ENCODE results near the gene EPHB6. TPM values are rescaled to one million over a fixed set of nuclear protein-coding genes. Genes with fewer than 3 reads are reported as not detected.

EPHB6 gene
- total and polyA plus RNA-seq, 2 donors = 75.6 to 163 TPM

DNA sequence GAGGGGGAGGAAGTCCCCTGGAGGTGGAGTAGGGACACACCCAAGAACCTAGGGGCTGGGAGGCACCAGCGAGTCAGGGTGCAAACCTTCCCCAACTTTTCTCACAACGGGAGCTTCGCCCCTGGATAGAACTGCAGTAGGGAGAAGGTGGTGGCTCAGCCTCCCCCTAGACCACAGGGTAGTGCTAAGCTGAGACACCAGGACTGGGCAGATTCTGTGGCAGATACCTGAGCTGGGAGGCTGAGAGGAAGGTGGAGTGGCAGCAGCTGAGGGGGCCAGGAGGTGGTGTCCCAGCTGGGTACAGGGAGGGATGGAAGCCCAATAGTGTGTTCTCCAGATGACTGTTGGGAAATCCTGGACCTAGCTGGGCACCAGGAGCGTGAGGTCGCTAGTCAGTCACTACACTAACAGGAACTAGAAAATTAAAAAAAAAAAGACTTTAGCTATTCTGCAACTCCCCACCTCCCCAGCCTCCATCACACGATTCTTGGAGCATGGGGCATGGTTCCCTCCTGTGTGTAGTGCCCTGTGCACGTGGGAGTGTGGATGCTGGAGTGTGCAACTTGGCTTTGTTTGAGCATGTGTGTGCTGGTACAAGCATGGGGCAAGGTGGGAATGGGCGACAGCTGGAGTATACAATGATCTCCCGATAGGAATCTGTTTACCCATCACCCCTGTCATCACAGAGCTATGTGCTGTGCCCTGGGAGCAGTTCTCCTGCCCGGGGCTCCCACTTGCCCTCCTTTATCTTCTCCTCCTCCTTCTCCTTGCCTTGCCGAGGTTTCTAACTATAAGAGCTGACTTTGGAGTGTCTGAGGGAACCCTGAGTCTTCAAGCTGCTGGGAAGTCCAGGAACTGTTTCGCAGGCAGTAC, 39.5 kb downstream of the EPHB6 start:
- WGBS = 93% methylated on average over 12 of the region's 12 CpGs
- DNase-seq (ENCODE audit: low read depth in 6 of 9, low spot score in 9 of 9) = no peak

DNA sequence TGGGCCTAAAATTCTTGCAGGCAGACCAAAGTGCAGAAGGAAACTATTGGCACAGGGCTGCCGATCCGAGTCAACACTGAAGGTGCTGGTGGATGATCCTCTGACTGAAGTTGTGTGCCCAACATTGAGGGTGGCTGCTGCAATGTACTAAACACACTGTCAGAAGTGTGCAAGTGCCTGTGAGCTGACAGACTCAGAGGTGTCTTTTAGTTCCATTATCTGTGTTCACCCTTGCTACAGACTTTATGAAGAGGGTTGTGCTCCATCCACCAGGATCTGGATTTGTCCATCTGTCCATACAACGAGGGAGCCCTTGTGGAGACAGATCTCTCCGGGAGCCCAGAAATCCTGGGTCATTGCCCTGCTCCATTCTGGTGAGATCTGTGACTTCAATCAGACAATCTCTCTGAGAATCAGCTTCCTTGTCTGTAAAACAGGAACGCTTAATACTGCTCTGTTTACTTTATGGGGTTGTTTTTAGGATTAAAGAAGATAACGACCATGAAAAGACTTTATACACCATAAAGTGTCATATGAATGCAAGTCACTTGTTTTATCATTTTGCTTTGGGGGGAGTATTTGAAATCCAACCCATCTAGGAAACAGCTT, 40.2 kb downstream of the EPHB6 start:
- H3K36me3 ChIP-seq (ENCODE audit: control insufficient read depth in 2 of 2, insufficient read depth in 2 of 2, low read length in 1 of 2) = no peaks in the 10 kb centered on the region
- 89% methylated on average over 6 of the region's 6 CpGs for WGBS
- no peaks in the 10 kb centered on the region for H3K4me1 ChIP-seq (ENCODE audit: control insufficient read depth in 2 of 2, insufficient read depth in 2 of 2, low read length in 2 of 2)
- H3K9me3 ChIP-seq (ENCODE audit: control insufficient read depth in 2 of 2, insufficient read depth in 1 of 2, low read length in 1 of 2) = no peaks in the 10 kb centered on the region
- H3K27me3 ChIP-seq (ENCODE audit: control insufficient read depth in 2 of 2, insufficient read depth in 1 of 2, low read length in 1 of 2) = no peaks in the 10 kb centered on the region
- no peak overlapping the region for H3K27ac ChIP-seq (ENCODE audit: low read depth in 1 of 2, low read length in 1 of 2)
- H3K4me3 ChIP-seq (ENCODE audit: low read length in 2 of 2) = no peak overlapping the region
- DNase-seq (ENCODE audit: low read depth in 6 of 9, low spot score in 9 of 9) = no peak

More for the DNA sequence above, 39.5 kb downstream of the EPHB6 start:
- Histone ChIP-seq H3K27me3 (ENCODE audit: control insufficient read depth in 2 of 2, insufficient read depth in 1 of 2, low read length in 1 of 2) (no peaks in the 10 kb centered on the region), H3K9me3 (ENCODE audit: control insufficient read depth in 2 of 2, insufficient read depth in 1 of 2, low read length in 1 of 2) (no peaks in the 10 kb centered on the region), H3K27ac (ENCODE audit: low read depth in 1 of 2, low read length in 1 of 2) (no peak overlapping the region), H3K4me1 (ENCODE audit: control insufficient read depth in 2 of 2, insufficient read depth in 2 of 2, low read length in 2 of 2) (no peaks in the 10 kb centered on the region), H3K36me3 (ENCODE audit: control insufficient read depth in 2 of 2, insufficient read depth in 2 of 2, low read length in 1 of 2) (no peaks in the 10 kb centered on the region), H3K4me3 (ENCODE audit: low read length in 2 of 2) (no peak overlapping the region)

DNA sequence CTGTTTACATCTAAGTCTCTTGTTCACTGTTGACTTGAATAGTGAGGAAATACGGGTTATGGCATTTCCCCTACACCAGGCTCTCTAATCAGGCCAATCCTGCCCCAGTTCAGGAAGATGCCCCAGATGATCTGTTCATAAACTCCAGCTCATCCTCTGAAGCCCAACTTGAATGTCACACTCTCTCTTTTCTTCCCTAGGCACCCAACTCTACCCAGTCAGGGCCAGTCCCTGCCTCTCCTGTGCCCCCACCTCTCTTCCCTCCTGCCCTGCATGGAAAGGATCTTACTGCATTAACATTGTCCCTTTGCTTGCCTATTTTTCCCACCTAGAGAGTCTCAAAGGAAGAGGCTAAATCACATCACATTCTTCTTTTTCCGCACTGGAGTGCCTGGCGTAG, 41.3 kb downstream of the EPHB6 start:
- Histone ChIP-seq H3K4me3 (ENCODE audit: low read length in 2 of 2) (no peak overlapping the region), H3K27me3 (ENCODE audit: control insufficient read depth in 2 of 2, insufficient read depth in 1 of 2, low read length in 1 of 2) (no peaks in the 10 kb centered on the region), H3K36me3 (ENCODE audit: control insufficient read depth in 2 of 2, insufficient read depth in 2 of 2, low read length in 1 of 2) (no peaks in the 10 kb centered on the region), H3K9me3 (ENCODE audit: control insufficient read depth in 2 of 2, insufficient read depth in 1 of 2, low read length in 1 of 2) (no peaks in the 10 kb centered on the region), H3K27ac (ENCODE audit: low read depth in 1 of 2, low read length in 1 of 2) (no peak overlapping the region), H3K4me1 (ENCODE audit: control insufficient read depth in 2 of 2, insufficient read depth in 2 of 2, low read length in 2 of 2) (no peaks in the 10 kb centered on the region)
- DNase-seq (ENCODE audit: low read depth in 6 of 9, low spot score in 9 of 9) = no peak
- 98% methylated on average over 3 of the region's 3 CpGs for WGBS

DNA sequence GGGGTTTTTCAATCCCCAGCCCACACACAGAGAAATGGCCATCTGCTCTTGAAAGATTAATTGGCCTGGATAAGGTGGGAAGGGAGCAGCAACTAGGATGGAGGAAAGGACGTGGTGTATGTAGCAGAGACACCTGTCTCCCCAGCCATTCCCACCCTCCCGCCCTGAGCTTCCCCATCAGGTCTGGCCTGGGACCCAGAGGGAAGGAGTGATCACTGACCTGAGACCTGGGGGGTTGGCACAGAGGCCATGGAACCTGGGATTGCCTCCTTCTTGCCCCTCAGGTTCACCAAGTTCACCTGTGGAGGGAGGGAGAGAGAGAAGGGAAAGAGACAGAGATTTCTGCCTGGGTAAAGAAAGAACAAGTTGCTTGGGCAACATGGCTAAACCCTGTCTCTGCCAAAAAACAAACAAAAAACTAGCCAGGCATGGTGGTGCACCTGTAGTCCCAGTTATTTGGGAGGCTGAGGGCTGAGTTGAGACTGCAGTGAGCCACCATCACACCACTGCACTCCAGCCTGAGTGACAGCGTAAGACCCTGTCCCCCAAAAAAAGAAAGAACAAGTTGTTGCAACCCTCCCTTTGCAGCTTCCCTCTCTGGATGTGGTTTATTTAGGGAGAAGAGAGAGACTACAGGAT, 42.0 kb downstream of the EPHB6 start:
- no peaks in the 10 kb centered on the region for H3K36me3 ChIP-seq (ENCODE audit: control insufficient read depth in 2 of 2, insufficient read depth in 2 of 2, low read length in 1 of 2)
- 90% methylated on average over 3 of the region's 3 CpGs for whole genome bisulfite sequencing
- DNase-seq (ENCODE audit: low read depth in 6 of 9, low spot score in 9 of 9) = no peak
- no peak overlapping the region for H3K27ac ChIP-seq (ENCODE audit: low read depth in 1 of 2, low read length in 1 of 2)
- no peaks in the 10 kb centered on the region for H3K27me3 ChIP-seq (ENCODE audit: control insufficient read depth in 2 of 2, insufficient read depth in 1 of 2, low read length in 1 of 2)
- H3K4me1 ChIP-seq (ENCODE audit: control insufficient read depth in 2 of 2, insufficient read depth in 2 of 2, low read length in 2 of 2) = no peaks in the 10 kb centered on the region
- no peaks in the 10 kb centered on the region for H3K9me3 ChIP-seq (ENCODE audit: control insufficient read depth in 2 of 2, insufficient read depth in 1 of 2, low read length in 1 of 2)
- no peak overlapping the region for H3K4me3 ChIP-seq (ENCODE audit: low read length in 2 of 2)

DNA sequence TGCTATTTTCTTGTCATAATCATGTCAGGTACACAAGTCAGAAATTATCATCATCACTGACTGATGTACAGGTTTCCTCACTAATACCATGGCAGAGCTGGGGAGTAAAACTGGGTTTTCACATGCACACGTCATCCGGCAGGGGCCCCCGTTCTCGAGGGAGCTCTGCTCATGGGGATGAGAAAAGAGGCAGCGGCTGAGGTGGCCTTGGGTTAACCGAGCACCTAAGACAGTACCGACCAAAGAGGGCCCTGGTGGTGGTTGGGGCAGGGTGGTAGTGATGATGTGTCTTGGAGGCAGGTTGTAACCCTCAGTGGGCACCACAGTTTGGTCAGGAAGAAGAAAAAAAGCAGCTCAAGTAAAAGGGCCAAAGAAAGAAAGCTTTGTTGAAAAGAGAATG, 42.8 kb downstream of the EPHB6 start:
- WGBS = 97% methylated on average over 7 of the region's 7 CpGs
- DNase-seq (ENCODE audit: low read depth in 6 of 9, low spot score in 9 of 9) = no peak

DNA sequence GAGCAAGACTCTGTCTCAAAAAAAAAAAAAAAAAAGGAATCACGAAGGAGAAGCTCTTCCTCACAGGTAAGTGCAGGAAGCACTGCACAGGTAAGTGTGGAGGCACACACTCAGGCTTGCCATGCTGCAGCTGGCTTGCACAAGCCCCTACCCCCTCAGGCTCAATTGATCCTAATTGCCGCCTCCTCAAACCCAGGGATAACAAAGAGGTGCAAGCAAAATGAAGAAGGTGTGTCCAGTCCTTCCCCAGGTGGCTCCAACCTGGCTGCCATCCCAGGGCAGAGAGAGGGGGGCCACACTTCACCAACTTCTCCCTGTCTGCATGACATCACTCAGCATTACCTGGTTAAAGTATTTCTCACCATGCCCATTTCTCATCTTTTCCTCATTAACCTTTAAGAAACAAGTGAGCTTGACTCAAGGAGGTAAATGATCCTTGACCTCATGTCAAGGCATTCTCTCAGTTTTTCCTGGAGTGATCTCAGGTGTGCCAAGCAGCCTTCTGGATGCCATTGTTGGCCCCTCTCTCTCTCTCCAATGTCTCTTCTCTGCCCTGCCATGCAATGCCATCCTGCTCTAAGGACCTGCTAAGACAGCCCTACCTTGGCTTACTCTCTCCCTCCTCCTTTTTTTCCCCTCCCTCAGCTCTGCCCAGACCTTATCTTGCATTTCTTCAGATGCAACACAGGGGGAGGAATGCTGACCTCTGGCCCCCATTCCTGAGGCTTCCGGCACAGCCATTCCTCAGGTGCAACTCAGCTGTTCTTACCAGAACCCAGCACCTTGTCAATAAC, 43.7 kb downstream of the EPHB6 start:
- H3K36me3 ChIP-seq (ENCODE audit: control insufficient read depth in 2 of 2, insufficient read depth in 2 of 2, low read length in 1 of 2) = no peaks in the 10 kb centered on the region
- H3K27ac ChIP-seq (ENCODE audit: low read depth in 1 of 2, low read length in 1 of 2) = no peak overlapping the region
- no peaks in the 10 kb centered on the region for H3K27me3 ChIP-seq (ENCODE audit: control insufficient read depth in 2 of 2, insufficient read depth in 1 of 2, low read length in 1 of 2)
- no peak for DNase-seq (ENCODE audit: low read depth in 6 of 9, low spot score in 9 of 9)
- no peaks in the 10 kb centered on the region for H3K4me1 ChIP-seq (ENCODE audit: control insufficient read depth in 2 of 2, insufficient read depth in 2 of 2, low read length in 2 of 2)
- 99% methylated on average over 3 of the region's 3 CpGs for WGBS
- H3K4me3 ChIP-seq (ENCODE audit: low read length in 2 of 2) = no peak overlapping the region
- H3K9me3 ChIP-seq (ENCODE audit: control insufficient read depth in 2 of 2, insufficient read depth in 1 of 2, low read length in 1 of 2) = no peaks in the 10 kb centered on the region

More for the DNA sequence above, 42.8 kb downstream of the EPHB6 start:
- Histone ChIP-seq H3K27me3 (ENCODE audit: control insufficient read depth in 2 of 2, insufficient read depth in 1 of 2, low read length in 1 of 2) (no peaks in the 10 kb centered on the region), H3K27ac (ENCODE audit: low read depth in 1 of 2, low read length in 1 of 2) (no peak overlapping the region), H3K36me3 (ENCODE audit: control insufficient read depth in 2 of 2, insufficient read depth in 2 of 2, low read length in 1 of 2) (no peaks in the 10 kb centered on the region), H3K4me1 (ENCODE audit: control insufficient read depth in 2 of 2, insufficient read depth in 2 of 2, low read length in 2 of 2) (no peaks in the 10 kb centered on the region), H3K9me3 (ENCODE audit: control insufficient read depth in 2 of 2, insufficient read depth in 1 of 2, low read length in 1 of 2) (no peaks in the 10 kb centered on the region), H3K4me3 (ENCODE audit: low read length in 2 of 2) (no peak overlapping the region)

DNA sequence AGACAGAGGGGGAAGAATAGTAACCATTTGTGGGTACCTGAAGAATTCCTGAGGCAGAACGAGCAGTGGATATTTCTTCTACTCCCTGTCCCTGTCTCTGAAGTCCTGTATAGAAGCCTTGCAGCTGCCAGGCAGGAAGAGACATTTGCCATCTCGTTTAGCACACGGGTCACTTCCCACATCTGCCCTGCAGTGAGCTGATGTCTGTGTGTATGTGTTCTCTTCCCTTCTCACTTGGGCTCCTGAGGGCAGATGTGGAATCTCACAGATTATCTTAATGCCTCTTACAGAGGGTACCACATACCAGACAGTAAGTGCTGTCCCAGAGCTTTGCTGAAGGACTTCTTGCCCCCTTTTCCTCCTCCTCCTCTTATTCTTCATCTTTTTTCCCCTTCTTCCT, 44.8 kb downstream of the EPHB6 start:
- WGBS = 41% methylated on average over 3 of the region's 3 CpGs
- Histone ChIP-seq H3K4me3 (ENCODE audit: low read length in 2 of 2) (no peak overlapping the region), H3K27ac (ENCODE audit: low read depth in 1 of 2, low read length in 1 of 2) (no peak overlapping the region), H3K4me1 (ENCODE audit: control insufficient read depth in 2 of 2, insufficient read depth in 2 of 2, low read length in 2 of 2) (no peaks in the 10 kb centered on the region), H3K36me3 (ENCODE audit: control insufficient read depth in 2 of 2, insufficient read depth in 2 of 2, low read length in 1 of 2) (no peaks in the 10 kb centered on the region), H3K9me3 (ENCODE audit: control insufficient read depth in 2 of 2, insufficient read depth in 1 of 2, low read length in 1 of 2) (no peaks in the 10 kb centered on the region), H3K27me3 (ENCODE audit: control insufficient read depth in 2 of 2, insufficient read depth in 1 of 2, low read length in 1 of 2) (no peaks in the 10 kb centered on the region)
- no peak for DNase-seq (ENCODE audit: low read depth in 6 of 9, low spot score in 9 of 9)

DNA sequence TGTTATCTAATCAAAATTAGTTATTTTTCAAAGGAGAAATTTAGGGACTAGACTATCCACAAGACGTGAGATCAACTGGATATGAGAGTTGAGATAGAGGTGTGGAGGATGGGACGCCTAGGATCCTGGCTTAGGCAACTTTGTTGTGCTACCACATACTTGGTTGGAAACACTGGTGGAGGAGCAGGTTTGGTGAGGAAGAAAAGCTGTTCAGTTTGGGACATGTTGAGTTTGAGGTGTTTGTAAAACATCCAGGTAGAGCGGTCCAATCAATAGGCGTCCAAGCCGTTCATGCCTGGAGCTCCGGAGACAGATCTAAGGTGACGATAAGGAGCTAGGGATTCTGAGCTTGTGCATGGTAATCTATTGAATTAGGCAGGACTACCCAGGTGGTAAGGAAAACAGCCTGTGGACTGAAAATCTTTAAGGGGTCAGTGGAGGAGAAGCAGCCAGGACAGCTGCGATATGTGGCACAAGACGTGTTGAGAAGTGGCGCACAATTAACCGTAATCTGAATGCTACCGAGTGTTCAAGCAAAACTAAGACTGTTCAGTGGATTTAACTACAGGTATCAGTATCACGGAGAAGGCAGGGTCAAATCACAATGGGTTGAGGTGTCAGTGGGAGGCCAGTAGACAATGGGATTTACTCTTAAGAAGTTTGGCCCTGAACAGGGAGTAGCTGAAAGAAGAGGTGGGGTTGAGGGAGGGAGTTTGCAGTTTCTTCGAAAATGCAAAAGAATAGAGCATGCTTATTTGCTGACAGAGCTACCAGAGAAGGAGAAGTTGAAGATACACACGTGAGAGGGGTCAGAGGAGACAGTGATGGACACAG, 46.8 kb downstream of the EPHB6 start:
- Histone ChIP-seq H3K4me3 (ENCODE audit: low read length in 2 of 2) (no peak overlapping the region), H3K9me3 (ENCODE audit: control insufficient read depth in 2 of 2, insufficient read depth in 1 of 2, low read length in 1 of 2) (no peaks in the 10 kb centered on the region), H3K36me3 (ENCODE audit: control insufficient read depth in 2 of 2, insufficient read depth in 2 of 2, low read length in 1 of 2) (no peaks in the 10 kb centered on the region), H3K27ac (ENCODE audit: low read depth in 1 of 2, low read length in 1 of 2) (no peak overlapping the region), H3K27me3 (ENCODE audit: control insufficient read depth in 2 of 2, insufficient read depth in 1 of 2, low read length in 1 of 2) (no peaks in the 10 kb centered on the region), H3K4me1 (ENCODE audit: control insufficient read depth in 2 of 2, insufficient read depth in 2 of 2, low read length in 2 of 2) (no peaks in the 10 kb centered on the region)
- WGBS = 89% methylated on average over 15 of the region's 15 CpGs
- no peak for DNase-seq (ENCODE audit: low read depth in 6 of 9, low spot score in 9 of 9)

Data from thymus (tissue), 11 donors.